Measurements from ENCODE around the gene ALPL.

Gene ALPL

DNA sequence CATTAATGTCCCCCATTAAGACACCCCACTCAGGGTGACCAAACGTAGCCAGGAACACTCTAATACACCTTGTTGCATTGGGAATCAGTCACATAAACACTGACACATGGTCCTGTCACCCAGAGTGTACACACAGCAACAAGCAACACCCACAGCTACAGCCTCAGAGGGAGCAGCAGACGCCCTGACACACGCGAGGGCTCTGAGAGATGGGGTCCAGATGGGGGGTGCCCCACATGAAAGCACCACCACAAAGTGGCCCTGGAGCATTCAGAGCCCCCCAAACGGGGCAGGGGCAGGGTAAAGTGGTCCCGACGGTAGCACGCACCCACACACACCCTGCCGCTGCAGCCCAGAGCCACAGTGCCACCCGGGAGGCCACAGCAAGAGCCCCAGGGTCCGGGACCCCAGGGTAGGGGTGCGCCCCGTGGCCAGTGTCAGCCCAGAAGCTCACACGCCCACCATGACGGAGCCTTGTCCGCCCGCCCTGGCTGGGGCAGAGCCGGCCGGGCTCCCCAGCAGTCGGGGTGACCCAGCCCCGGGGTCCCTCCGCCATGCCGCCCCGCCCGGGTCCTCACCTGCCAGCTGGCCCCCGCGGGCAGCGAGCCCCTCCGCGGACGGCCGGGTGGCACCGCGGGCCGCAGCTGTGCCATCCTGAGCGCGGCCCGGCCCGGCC, 112.7 kb downstream of the ALPL start:
- DNase-seq, result no peak

GRCh38 chr1:21622466-21623315, 113.5 kb downstream of the ALPL start:
- no peak for DNase-seq

GRCh38 chr1:21623410-21623961, 114.3 kb downstream of the ALPL start:
- peak; percentile 8 for DNase-seq

DNA sequence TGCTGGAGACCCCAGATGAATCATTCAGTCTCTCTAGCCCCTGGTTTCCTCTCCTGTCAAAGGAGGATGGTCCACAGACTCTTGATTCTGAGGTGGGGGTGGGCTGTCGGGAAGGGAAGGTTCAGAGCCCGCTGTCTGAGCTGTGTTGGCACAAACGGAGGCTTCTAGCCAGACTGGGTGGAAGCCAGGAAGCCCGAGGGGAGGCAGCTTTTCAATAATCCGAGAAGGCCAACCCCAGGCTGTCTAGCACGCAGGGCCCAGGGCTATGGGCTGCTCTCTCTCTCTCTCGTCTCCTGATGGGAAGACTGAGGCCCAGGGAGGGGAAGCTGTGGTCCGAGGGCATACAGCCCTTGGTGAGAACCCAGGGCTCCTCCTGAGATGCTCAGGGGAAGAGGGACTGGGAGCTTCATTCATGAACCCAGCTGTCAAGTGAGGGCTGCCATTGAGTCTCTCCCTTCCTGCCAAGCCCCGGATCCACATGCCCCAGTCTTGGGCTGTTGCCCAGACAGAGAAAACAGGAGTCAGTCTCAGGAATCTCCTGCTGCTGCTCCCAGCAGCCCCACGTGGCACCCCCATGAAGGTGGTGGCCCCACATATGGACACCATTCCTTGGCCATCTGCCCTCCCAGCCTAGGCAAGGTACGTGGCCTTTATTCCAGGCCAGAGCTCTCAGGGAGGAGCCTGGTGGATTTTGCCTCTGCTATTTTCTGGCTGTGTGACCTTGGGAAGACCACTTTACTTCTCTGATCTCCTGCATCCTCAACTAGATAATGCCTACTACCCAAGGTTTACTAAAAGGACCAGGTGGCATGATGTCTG, 115.6 kb downstream of the ALPL start:
- DNase-seq, result peak; percentile 29

DNA sequence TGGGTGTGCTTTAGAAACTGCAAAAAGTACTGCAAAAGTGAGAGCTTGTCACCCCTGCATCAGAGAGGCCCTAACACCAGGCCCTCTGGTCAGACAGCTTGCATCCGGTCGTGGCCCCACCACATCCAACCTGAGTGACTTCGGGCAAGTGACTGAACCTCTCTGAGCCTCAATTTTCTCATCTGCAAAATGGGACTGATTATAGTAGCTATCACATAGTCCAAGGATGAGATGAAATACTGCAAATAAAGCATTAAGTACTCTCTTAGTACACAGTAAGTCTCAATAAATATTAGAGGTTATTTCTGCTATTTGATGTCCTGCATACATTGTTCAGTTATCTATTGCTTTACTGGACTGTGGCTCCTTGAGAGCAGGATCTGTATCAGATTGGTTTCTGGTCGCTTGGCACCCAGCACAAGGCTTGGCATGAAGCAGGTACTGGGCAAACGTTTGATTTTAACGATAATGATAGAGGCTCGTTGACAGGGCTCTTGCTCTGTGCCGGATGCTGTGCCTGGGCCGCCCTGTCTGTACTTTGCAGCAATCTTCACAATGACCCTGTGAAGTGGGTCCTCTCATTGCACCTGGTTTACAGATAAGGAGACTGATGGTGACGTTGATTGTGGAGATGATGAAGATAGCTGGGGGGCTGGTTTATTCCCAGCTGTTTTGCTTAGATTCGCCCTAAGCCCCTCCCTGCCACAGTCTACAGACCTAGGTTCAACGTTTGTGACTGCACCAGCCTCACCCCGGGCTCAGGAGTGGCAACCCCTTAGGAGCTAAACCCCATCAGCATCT, 116.4 kb downstream of the ALPL start:
- DNase-seq, result no peak

- DNase-seq, result no peak
Measured at GRCh38 chr1:21626921-21627339, 117.7 kb downstream of the ALPL start.
